HL-60 (cell line): ENCODE results near the gene SOWAHB.

Source experiments
- CTCF ChIP-seq: IDR thresholded peaks from one replicate; pipeline ENCODE4 v1.5.1; 2011; ENCODE audit warnings: low read length, control low read depth, inconsistent platforms; ENCODE audit not compliant: insufficient read depth
- POLR2AphosphoS5 ChIP-seq: IDR thresholded peaks from 2 replicates; pipeline ENCODE4 v1.6.1; 2012; ENCODE audit warnings: low read depth
- REST ChIP-seq: IDR thresholded peaks from 2 replicates; pipeline ENCODE4 v1.6.1; 2012; ENCODE audit warnings: low read depth; ENCODE audit not compliant: insufficient replicate concordance

GRCh38 chr4:76939184-76939583, 41.2 kb upstream of the SOWAHB start:
- TF ChIP-seq CTCF (no peak), POLR2AphosphoS5 (no peak), REST (no peak)
